OCI-LY3 (cell line): ENCODE measurements around the gene ITGA3.

Source experiments
- EZH2phosphoT487 ChIP-seq: fragments of 200-600 bp; shearing (Covaris generic); IDR thresholded peaks from 2 replicates; pipeline ENCODE4 v1.6.1; 2018; ENCODE audit warnings: antibody characterized with exemption, mixed run types, low read depth
- TF ChIP-seq, protein P1 (sequence below): fragments of 200-600, 300-600 bp; sonication (generic); IDR thresholded peaks from 2 replicates; pipeline ENCODE4 v1.5.1; 2014; ENCODE audit warnings: antibody characterized with exemption, low read length, low read depth

DNA sequence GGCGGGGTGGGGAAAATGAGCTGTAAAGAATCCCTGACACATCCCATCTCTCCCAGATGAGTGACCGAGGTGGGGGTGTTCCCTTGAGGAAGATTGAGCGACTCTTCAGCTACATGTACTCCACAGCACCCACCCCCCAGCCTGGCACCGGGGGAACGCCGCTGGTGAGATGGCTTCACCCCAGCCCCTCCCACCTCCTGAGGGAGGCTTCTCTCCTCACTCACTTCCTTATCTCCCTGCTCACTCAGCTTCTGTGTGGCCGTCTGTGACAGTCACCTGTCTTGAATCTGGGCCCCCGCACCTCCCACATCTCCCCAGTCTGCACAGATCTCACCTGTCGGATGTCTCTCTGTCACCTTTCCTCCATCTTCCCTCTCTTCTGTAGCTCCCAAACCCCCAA lies 52.6 kb downstream of the ITGA3 start:
- TF ChIP-seq, protein P1, sequence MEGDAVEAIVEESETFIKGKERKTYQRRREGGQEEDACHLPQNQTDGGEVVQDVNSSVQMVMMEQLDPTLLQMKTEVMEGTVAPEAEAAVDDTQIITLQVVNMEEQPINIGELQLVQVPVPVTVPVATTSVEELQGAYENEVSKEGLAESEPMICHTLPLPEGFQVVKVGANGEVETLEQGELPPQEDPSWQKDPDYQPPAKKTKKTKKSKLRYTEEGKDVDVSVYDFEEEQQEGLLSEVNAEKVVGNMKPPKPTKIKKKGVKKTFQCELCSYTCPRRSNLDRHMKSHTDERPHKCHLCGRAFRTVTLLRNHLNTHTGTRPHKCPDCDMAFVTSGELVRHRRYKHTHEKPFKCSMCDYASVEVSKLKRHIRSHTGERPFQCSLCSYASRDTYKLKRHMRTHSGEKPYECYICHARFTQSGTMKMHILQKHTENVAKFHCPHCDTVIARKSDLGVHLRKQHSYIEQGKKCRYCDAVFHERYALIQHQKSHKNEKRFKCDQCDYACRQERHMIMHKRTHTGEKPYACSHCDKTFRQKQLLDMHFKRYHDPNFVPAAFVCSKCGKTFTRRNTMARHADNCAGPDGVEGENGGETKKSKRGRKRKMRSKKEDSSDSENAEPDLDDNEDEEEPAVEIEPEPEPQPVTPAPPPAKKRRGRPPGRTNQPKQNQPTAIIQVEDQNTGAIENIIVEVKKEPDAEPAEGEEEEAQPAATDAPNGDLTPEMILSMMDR, result no peak
- no peak for TF ChIP-seq EZH2phosphoT487
